AG09309 (cell line): Measurements from ENCODE around the gene SPTAN1.

Source experiments
- DNase-seq: peaks from one replicate; pipeline ENCODE4 v3.0.0-alpha.2; 2010; ENCODE audit warnings: low read depth
- H3K4me3 ChIP-seq: 2 replicates; pipeline ENCODE4 v1.5.1; 2011; ENCODE audit warnings: mild to moderate bottlenecking, low read depth, low read length, moderate library complexity; ENCODE audit not compliant: control insufficient read depth
- CTCF ChIP-seq: IDR thresholded peaks from 2 replicates; pipeline ENCODE4 v1.5.1; 2011; ENCODE audit warnings: mild to moderate bottlenecking, low read depth, low read length, inconsistent platforms; ENCODE audit not compliant: insufficient read depth, control insufficient read depth; ENCODE audit errors: missing control alignments

Gene SPTAN1

GRCh38 chr9:128553728-128554127 lies 1.3 kb downstream of the SPTAN1 start:
- H3K4me3 ChIP-seq = peak overlapping the region; percentile 74
- no peak for TF ChIP-seq CTCF
- peak; percentile 54 for DNase-seq

GRCh38 chr9:128554155-128554862 lies 1.9 kb downstream of the SPTAN1 start:
- TF ChIP-seq CTCF = peak; percentile 14
- DNase-seq = peak; percentile 60
- peak overlapping the region; percentile 74 for H3K4me3 ChIP-seq

- peak overlapping the region; percentile 14 for H3K4me3 ChIP-seq
- DNase-seq = no peak
- TF ChIP-seq CTCF = no peak
Observed at GRCh38 chr9:128555180-128555721, 2.9 kb downstream of the SPTAN1 start.

- no peak for DNase-seq
- no peak overlapping the region for H3K4me3 ChIP-seq
- TF ChIP-seq CTCF = no peak
Observed at GRCh38 chr9:128556276-128556675, 3.9 kb downstream of the SPTAN1 start.

- DNase-seq = no peak
- TF ChIP-seq CTCF = no peak
- H3K4me3 ChIP-seq = no peak overlapping the region
Observed at GRCh38 chr9:128556926-128557634, 4.7 kb downstream of the SPTAN1 start.

GRCh38 chr9:128558431-128559310 lies 6.3 kb downstream of the SPTAN1 start:
- peak; percentile 61 for DNase-seq
- peak overlapping the region; percentile 5 for H3K4me3 ChIP-seq
- TF ChIP-seq CTCF = no peak
